Measurements from ENCODE around the gene ZFHX3.

Gene ZFHX3

GRCh38 chr16:72887537-72887936 is 160.4 kb downstream of the ZFHX3 start:
- Histone ChIP-seq H3K79me2 (ENCODE audit: low read length) (no peaks in the 10 kb centered on the region), H3K4me1 (ENCODE audit: low read length) (peaks cover 11% of the 10 kb centered on the region), H3K27ac (ENCODE audit: low read length) (no peak overlapping the region), H3K4me3 (ENCODE audit: low read length) (no peak overlapping the region), H3K4me2 (ENCODE audit: low read length) (no peak overlapping the region), H3K27me3 (ENCODE audit: low read depth, low read length) (no peaks in the 10 kb centered on the region), H4K20me1 (ENCODE audit: insufficient read depth, low read length) (no peaks in the 10 kb centered on the region), H3K36me3 (replicated peaks; ENCODE audit: low read depth, low read length) (peaks cover 14% of the 10 kb centered on the region), H2AFZ (ENCODE audit: low read depth, low read length) (no peak overlapping the region), H3K9ac (ENCODE audit: low read length) (no peak overlapping the region), H3K9me3 (ENCODE audit: insufficient read depth, low read length) (0 out of 2 replicates have a peak, but pooled peaks cover 13% of the 10 kb centered on the region)
- TF ChIP-seq EZH2phosphoT487 (IDR thresholded peaks at IDR 0.05; ENCODE audit: low read depth) = no peak
- no peak for TF ChIP-seq CTCF (IDR thresholded peaks at IDR 0.05; ENCODE audit: low read depth, low read length)

GRCh38 chr16:72886346-72886974 is 161.5 kb downstream of the ZFHX3 start:
- Histone ChIP-seq H3K27me3 (ENCODE audit: low read depth, low read length) (no peaks in the 10 kb centered on the region), H3K36me3 (replicated peaks; ENCODE audit: low read depth, low read length) (peaks cover 14% of the 10 kb centered on the region), H4K20me1 (ENCODE audit: insufficient read depth, low read length) (no peaks in the 10 kb centered on the region), H2AFZ (ENCODE audit: low read depth, low read length) (no peak overlapping the region), H3K4me2 (ENCODE audit: low read length) (no peak overlapping the region), H3K9ac (ENCODE audit: low read length) (no peak overlapping the region), H3K27ac (ENCODE audit: low read length) (no peak overlapping the region), H3K4me1 (ENCODE audit: low read length) (peaks cover 4% of the 10 kb centered on the region), H3K9me3 (ENCODE audit: insufficient read depth, low read length) (0 out of 2 replicates have a peak, but pooled peaks cover 13% of the 10 kb centered on the region), H3K79me2 (ENCODE audit: low read length) (no peaks in the 10 kb centered on the region), H3K4me3 (ENCODE audit: low read length) (no peak overlapping the region)
- TF ChIP-seq EZH2phosphoT487 (IDR thresholded peaks at IDR 0.05; ENCODE audit: low read depth) = no peak
- TF ChIP-seq CTCF (IDR thresholded peaks at IDR 0.05; ENCODE audit: low read depth, low read length) = no peak

GRCh38 chr16:72884573-72884972 is 163.4 kb downstream of the ZFHX3 start:
- Histone ChIP-seq H3K79me2 (ENCODE audit: low read length) (no peaks in the 10 kb centered on the region), H3K4me1 (ENCODE audit: low read length) (no peaks in the 10 kb centered on the region), H3K4me2 (ENCODE audit: low read length) (no peak overlapping the region), H3K4me3 (ENCODE audit: low read length) (no peak overlapping the region), H2AFZ (ENCODE audit: low read depth, low read length) (no peak overlapping the region), H3K9ac (ENCODE audit: low read length) (no peak overlapping the region), H3K27me3 (ENCODE audit: low read depth, low read length) (no peaks in the 10 kb centered on the region), H3K27ac (ENCODE audit: low read length) (no peak overlapping the region), H3K36me3 (replicated peaks; ENCODE audit: low read depth, low read length) (peaks cover 1% of the 10 kb centered on the region), H3K9me3 (ENCODE audit: insufficient read depth, low read length) (no peaks in the 10 kb centered on the region), H4K20me1 (ENCODE audit: insufficient read depth, low read length) (no peaks in the 10 kb centered on the region)
- TF ChIP-seq EZH2phosphoT487 (IDR thresholded peaks at IDR 0.05; ENCODE audit: low read depth) (no peak), CTCF (IDR thresholded peaks at IDR 0.05; ENCODE audit: low read depth, low read length) (no peak)

- TF ChIP-seq CTCF (IDR thresholded peaks at IDR 0.05; ENCODE audit: low read depth, low read length) (no peak), EZH2phosphoT487 (IDR thresholded peaks at IDR 0.05; ENCODE audit: low read depth) (no peak)
- H3K4me1 ChIP-seq (ENCODE audit: low read length) = no peaks in the 10 kb centered on the region
- no peaks in the 10 kb centered on the region for H4K20me1 ChIP-seq (ENCODE audit: insufficient read depth, low read length)
These were observed 163.9 kb downstream of the ZFHX3 start for GRCh38 chr16:72884037-72884436.

More at GRCh38 chr16:72884037-72884436, 163.9 kb downstream of the ZFHX3 start:
- Histone ChIP-seq H3K9me3 (ENCODE audit: insufficient read depth, low read length) (no peaks in the 10 kb centered on the region), H2AFZ (ENCODE audit: low read depth, low read length) (no peak overlapping the region), H3K36me3 (replicated peaks; ENCODE audit: low read depth, low read length) (no peaks in the 10 kb centered on the region), H3K27me3 (ENCODE audit: low read depth, low read length) (no peaks in the 10 kb centered on the region), H3K9ac (ENCODE audit: low read length) (no peak overlapping the region), H3K79me2 (ENCODE audit: low read length) (no peaks in the 10 kb centered on the region), H3K4me2 (ENCODE audit: low read length) (no peak overlapping the region), H3K27ac (ENCODE audit: low read length) (no peak overlapping the region), H3K4me3 (ENCODE audit: low read length) (no peak overlapping the region)
